Brain microvascular endothelial cell (primary cell): ENCODE measurements around the gene SLCO2A1.

Source experiments
- DNase-seq: peaks from one replicate; pipeline ENCODE4 v3.0.0-alpha.2; 2020
- H3K27ac ChIP-seq: fragments of 250-450 bp; sonication (Bioruptor Pico); 2 replicates; pipeline ENCODE4 v1.5.1; 2020; ENCODE audit warnings: mild to moderate bottlenecking, moderate library complexity
- H3K27me3 ChIP-seq: fragments of 250-450 bp; sonication (Bioruptor Pico); replicated peaks from 2 replicates; pipeline ENCODE4 v1.5.1; 2020; ENCODE audit warnings: mild to moderate bottlenecking
- H3K36me3 ChIP-seq: fragments of 250-450 bp; sonication (Bioruptor Pico); replicated peaks from 2 replicates; pipeline ENCODE4 v1.5.1; 2020; ENCODE audit warnings: mild to moderate bottlenecking
- H3K4me3 ChIP-seq: 2 replicates; pipeline ENCODE4 v1.5.1; 2011; ENCODE audit warnings: low read depth, mild to moderate bottlenecking, control low read depth, low read length, moderate library complexity
- CTCF ChIP-seq: IDR thresholded peaks from 2 replicates; pipeline ENCODE4 v1.5.1; 2011; ENCODE audit warnings: low read depth, mild to moderate bottlenecking, moderate library complexity, low read length, control low read depth, inconsistent platforms; ENCODE audit errors: missing control alignments
- in situ Hi-C: cut with HindIII; loops from 2 replicates; pipeline ENCODE4 v1.10.0; 2017; ENCODE audit warnings: low sequenced_read_pairs, low pct_ligation_motif_present

The SLCO2A1 gene

GRCh38 chr3:133937756-133938601, 91.7 kb downstream of the SLCO2A1 start:
- no peak for TF ChIP-seq CTCF
- Histone ChIP-seq H3K27ac (no peak overlapping the region), H3K36me3 (no peaks in the 10 kb centered on the region), H3K27me3 (peaks cover 25% of the 10 kb centered on the region), H3K4me3 (no peak overlapping the region)
- no peak for DNase-seq
- in situ Hi-C loops, result no loop called here

GRCh38 chr3:133937061-133937686, 92.6 kb downstream of the SLCO2A1 start:
- Histone ChIP-seq H3K27me3 (peaks cover 25% of the 10 kb centered on the region), H3K36me3 (no peaks in the 10 kb centered on the region), H3K27ac (no peak overlapping the region), H3K4me3 (no peak overlapping the region)
- in situ Hi-C loops, result no loop called here
- no peak for TF ChIP-seq CTCF
- no peak for DNase-seq

- TF ChIP-seq CTCF, result no peak
Measured at GRCh38 chr3:133935843-133936769, 93.6 kb downstream of the SLCO2A1 start.

GRCh38 chr3:133934996-133935842, 94.5 kb downstream of the SLCO2A1 start:
- in situ Hi-C loops, result no loop called here
- H3K4me3 ChIP-seq, result no peak overlapping the region
- H3K36me3 ChIP-seq, result no peaks in the 10 kb centered on the region
- no peak for TF ChIP-seq CTCF
- DNase-seq, result no peak
- peaks cover 17% of the 10 kb centered on the region for H3K27me3 ChIP-seq
- no peak overlapping the region for H3K27ac ChIP-seq

More at GRCh38 chr3:133935843-133936769, 93.6 kb downstream of the SLCO2A1 start:
- Histone ChIP-seq H3K27me3 (peaks cover 22% of the 10 kb centered on the region), H3K27ac (no peak overlapping the region), H3K4me3 (no peak overlapping the region), H3K36me3 (no peaks in the 10 kb centered on the region)
- in situ Hi-C loops, result no loop called here
- DNase-seq, result no peak
